Choroid plexus epithelial cell (primary cell): ENCODE measurements around the gene SPECC1.
"Not testable (repeated sequence)": the region's sequence is repeated elsewhere in the genome, so short reads cannot be mapped to it uniquely, and the experiment has no call there.

Experiments
- DNase-seq: peaks from one replicate; pipeline ENCODE4 v3.0.0-alpha.2; 2010; ENCODE audit warnings: low read depth
- H3K4me3 ChIP-seq: 2 replicates; pipeline ENCODE4 v1.5.1; 2011; ENCODE audit warnings: low read depth, mild to moderate bottlenecking, control low read depth, low read length, moderate library complexity
- CTCF ChIP-seq: conservative IDR thresholded peaks from 2 replicates; pipeline ENCODE4 v1.5.1; 2011; ENCODE audit warnings: low read depth, mild to moderate bottlenecking, control low read depth, inconsistent platforms, low read length, moderate library complexity

The SPECC1 gene

GRCh38 chr17:20156196-20157000, 147.2 kb downstream of the SPECC1 start:
- TF ChIP-seq CTCF: no peak
- peak; percentile 50 for DNase-seq
- H3K4me3 ChIP-seq: peak overlapping the region; percentile 77

- DNase-seq: no peak
- TF ChIP-seq CTCF: no peak
- peak overlapping the region; percentile 77 for H3K4me3 ChIP-seq
Observed at GRCh38 chr17:20157001-20157310, 147.8 kb downstream of the SPECC1 start.

- no peak overlapping the region for H3K4me3 ChIP-seq
- TF ChIP-seq CTCF: no peak
- DNase-seq: no peak
Observed at GRCh38 chr17:20158580-20158979, 149.4 kb downstream of the SPECC1 start.

GRCh38 chr17:20159406-20160069, 150.4 kb downstream of the SPECC1 start:
- TF ChIP-seq CTCF: no peak
- no peak for DNase-seq

GRCh38 chr17:20165516-20165915, 156.4 kb downstream of the SPECC1 start:
- H3K4me3 ChIP-seq, DNase-seq: not testable (repeated sequence)

More at GRCh38 chr17:20159406-20160069, 150.4 kb downstream of the SPECC1 start:
- no peak overlapping the region for H3K4me3 ChIP-seq

- no peak for DNase-seq
- H3K4me3 ChIP-seq: no peak overlapping the region
- TF ChIP-seq CTCF: no peak
Observed at GRCh38 chr17:20170085-20170484, 160.9 kb downstream of the SPECC1 start.

GRCh38 chr17:20171741-20172365, 162.7 kb downstream of the SPECC1 start:
- H3K4me3 ChIP-seq: no peak overlapping the region
- TF ChIP-seq CTCF: no peak
- DNase-seq: peak; percentile 36
